Measurements from ENCODE around the gene EPHB2. TPM values are rescaled to one million over a fixed set of nuclear protein-coding genes. Genes with fewer than 3 reads are reported as not detected.

EPHB2 gene
- total and polyA plus RNA-seq, 2 of the 8 experiments (the other 6 are each of a cell fraction or from before 2014, with no cell fraction given) = 15.8 to 17.2 TPM

DNA sequence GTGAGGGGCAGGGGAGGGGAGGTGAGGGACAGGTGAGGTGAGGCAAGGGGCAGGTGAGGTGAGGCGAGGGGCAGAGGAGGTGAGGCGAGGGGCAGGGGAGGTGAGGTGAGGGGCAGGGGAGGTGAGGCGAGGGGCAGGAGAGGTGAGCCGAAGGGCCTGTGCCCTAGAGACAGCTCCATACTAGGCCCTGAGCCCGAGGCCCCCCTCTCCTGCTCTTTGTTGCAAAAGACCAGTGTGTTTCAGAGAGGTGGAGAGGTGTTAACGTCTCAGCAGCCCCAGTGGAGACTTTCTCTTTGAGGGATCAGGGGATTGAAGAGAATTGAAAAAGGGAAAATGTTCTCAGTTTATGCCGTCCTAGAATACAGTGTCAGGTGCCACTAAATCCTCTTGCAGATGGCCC, 44.2 kb downstream of the EPHB2 start:
- CTCF ChIA-PET (ENCODE audit: partially characterized antibody) = no interaction called here
- DNase-seq (ENCODE audit: low read depth in 1 of 2, low spot score in 2 of 2) (no peak), FAIRE-seq (no peak)
- H3K9me3 ChIP-seq (ENCODE audit: insufficient read depth in 2 of 2, low read depth in 1 of 2, low read length in 1 of 2) = no peaks in the 10 kb centered on the region
- no peaks in the 10 kb centered on the region for H3K36me3 ChIP-seq (ENCODE audit: control insufficient read depth in 2 of 4, insufficient read depth in 4 of 4, low read length in 3 of 4)
- H3K4me1 ChIP-seq (replicated peaks in 1 of 4; ENCODE audit: control insufficient read depth in 3 of 4, insufficient read depth in 4 of 4, low read length in 3 of 4) = peaks cover 0 to 5% (median 1%) of the 10 kb centered on the region in 4 experiments; a peak in 2 of 7 replicates
- 55% methylated on average over 5 of the region's 7 CpGs; no CpG with 5 or more reads in 1 of the 2 experiments for WGBS, 2 experiments (ENCODE audit: extremely low coverage in 1 of 2, insufficient coverage in 1 of 2, insufficient read length in 1 of 2, insufficient replicate concordance in 2 of 2, low coverage in 1 of 2, low lambda C conversion rate in 2 of 2, missing lambda C conversion rate in 1 of 2)
- H3K27ac ChIP-seq (ENCODE audit: low read depth, low read length) = no peak overlapping the region
- no peak overlapping the region for H2BK120ac ChIP-seq (replicated peaks; ENCODE audit: low read depth, low read length)
- H3K23ac ChIP-seq (ENCODE audit: insufficient read length) = no peak overlapping the region
- H3K4me3 ChIP-seq (ENCODE audit: extremely low read depth in 1 of 4, insufficient read depth in 2 of 4, low read depth in 3 of 4, low read length in 4 of 4) = no peak overlapping the region
- no peaks in the 10 kb centered on the region for H3K79me2 ChIP-seq (ENCODE audit: control insufficient read depth in 1 of 2, insufficient read depth in 2 of 2, low read length in 2 of 2)
- no peaks in the 10 kb centered on the region for H4K20me1 ChIP-seq (replicated peaks in 1 of 2; ENCODE audit: control insufficient read depth in 1 of 2, insufficient read depth in 2 of 2, low read length in 2 of 2)
- no peak overlapping the region for H2BK12ac ChIP-seq (ENCODE audit: low read depth, low read length)
- no peak overlapping the region for H3K9ac ChIP-seq (replicated peaks in 1 of 4; ENCODE audit: extremely low read depth in 1 of 4, low read depth in 3 of 4, low read length in 3 of 4)
- H3K23me2 ChIP-seq (ENCODE audit: low read depth, low read length) = peaks cover 2% of the 10 kb centered on the region; the same call in 1 of the 2 replicates
- no peak overlapping the region for H2AFZ ChIP-seq (ENCODE audit: low read length)
- H3K27me3 ChIP-seq (replicated peaks in 1 of 4; ENCODE audit: control insufficient read depth in 3 of 4, extremely low read depth in 1 of 4, insufficient read depth in 3 of 4, low read length in 3 of 4) = no peaks in the 10 kb centered on the region
- no peak overlapping the region for H3K14ac ChIP-seq (ENCODE audit: insufficient read length)
- no peak overlapping the region for H4K5ac ChIP-seq (ENCODE audit: insufficient read length, low read depth, low read length)
- no peak overlapping the region for H2BK20ac ChIP-seq (ENCODE audit: low read length)
- no peak overlapping the region for H2AK5ac ChIP-seq (ENCODE audit: low read depth, low read length)
- H3K56ac ChIP-seq (replicated peaks; ENCODE audit: insufficient read length, low read depth, low read length) = no peak overlapping the region
- no peak overlapping the region for H4K91ac ChIP-seq (replicated peaks; ENCODE audit: insufficient read length, low read length)
- H3K4me2 ChIP-seq (ENCODE audit: insufficient read depth in 1 of 2, low read depth in 2 of 2, low read length in 2 of 2) = no peak overlapping the region
- no peak overlapping the region for H2BK15ac ChIP-seq (ENCODE audit: low read length)
- H4K8ac ChIP-seq (ENCODE audit: extremely low read depth, insufficient read depth, low read length) = no peak overlapping the region
- H3K18ac ChIP-seq (ENCODE audit: extremely low read depth, low read length) = no peak overlapping the region
- POLR2A ChIA-PET (ENCODE audit: partially characterized antibody) = no interaction called here
- no peak overlapping the region for H3K4ac ChIP-seq (replicated peaks; ENCODE audit: insufficient read length, low read depth, low read length)
- no peaks in the 10 kb centered on the region for H3K79me1 ChIP-seq (ENCODE audit: low read depth, low read length)
- no peak overlapping the region for H2BK5ac ChIP-seq (ENCODE audit: low read depth, low read length)
- TF ChIP-seq TEAD4 (IDR thresholded peaks at IDR 0.05; ENCODE audit: low read depth, low read length) = no peak
- TF ChIP-seq RBBP5 (IDR thresholded peaks at IDR 0.05; ENCODE audit: borderline replicate concordance, low read depth, low read length) = no peak
- no peak for TF ChIP-seq KDM4A (IDR thresholded peaks at IDR 0.05; ENCODE audit: low read depth, low read length, severe bottlenecking)
- TF ChIP-seq KDM1A (IDR thresholded peaks at IDR 0.05; ENCODE audit: borderline replicate concordance, low read length) = no peak
- TF ChIP-seq, protein P1, sequence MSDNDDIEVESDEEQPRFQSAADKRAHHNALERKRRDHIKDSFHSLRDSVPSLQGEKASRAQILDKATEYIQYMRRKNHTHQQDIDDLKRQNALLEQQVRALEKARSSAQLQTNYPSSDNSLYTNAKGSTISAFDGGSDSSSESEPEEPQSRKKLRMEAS (IDR thresholded peaks at IDR 0.05) = no peak
- TF ChIP-seq SP4 (IDR thresholded peaks at IDR 0.05; ENCODE audit: low read length) = no peak
- no peak for TF ChIP-seq YY1 (IDR thresholded peaks at IDR 0.05; ENCODE audit: low read depth, low read length)
- TF ChIP-seq HDAC6 (IDR thresholded peaks at IDR 0.05; ENCODE audit: low read depth, low read length) = no peak
- TF ChIP-seq SRF (IDR thresholded peaks at IDR 0.05; ENCODE audit: low read depth, low read length) = no peak
- TF ChIP-seq JUN (IDR thresholded peaks at IDR 0.05; ENCODE audit: low read depth, low read length) = no peak
- no peak for TF ChIP-seq ZNF274 (IDR thresholded peaks at IDR 0.05; ENCODE audit: borderline replicate concordance, extremely low read depth, low read length)
- no peak for TF ChIP-seq JUND (IDR thresholded peaks at IDR 0.05; ENCODE audit: low read length)
